ENCODE results near the gene COL4A5.

GRCh38 chrX:108664701-108665100, 225.1 kb downstream of the COL4A5 start:
- TF ChIP-seq CTCF (IDR thresholded peaks at IDR 0.05 in 8 of 11, conservative IDR thresholded peaks at IDR 0.05 in 3 of 11) = no peak
- no peak for TF ChIP-seq POLR2AphosphoS5 (IDR thresholded peaks at IDR 0.05)
- TF ChIP-seq POLR2A (IDR thresholded peaks at IDR 0.05) = no peak
